HL-60 (cell line): ENCODE measurements around the gene COL18A1.

ENCODE experiments used
- DNase-seq, 2 experiments: peaks; one replicate each; pipeline ENCODE4 v3.0.0-alpha.2; 2010 to 2020; ENCODE audit warnings: low read depth in 1 of 2, low spot score in 1 of 2
- H3K27ac ChIP-seq: fragments of 250-450 bp; sonication (Bioruptor Pico); replicated peaks from 2 replicates; pipeline ENCODE4 v1.5.1; 2020; ENCODE audit warnings: mild to moderate bottlenecking, moderate library complexity
- H3K27me3 ChIP-seq: fragments of 250-450 bp; sonication (Bioruptor Pico); 2 replicates; pipeline ENCODE4 v1.5.1; 2021; ENCODE audit warnings: mild to moderate bottlenecking, moderate library complexity; ENCODE audit not compliant: insufficient read depth, poor library complexity, severe bottlenecking
- H3K4me3 ChIP-seq: replicated peaks from 2 replicates; pipeline ENCODE4 v1.5.1; 2011; ENCODE audit warnings: mild to moderate bottlenecking, control low read depth, low read length; ENCODE audit not compliant: insufficient read depth
- GABPA ChIP-seq: IDR thresholded peaks from 2 replicates; pipeline ENCODE4 v1.6.1; 2012; ENCODE audit warnings: low read depth
- POLR2AphosphoS5 ChIP-seq: IDR thresholded peaks from 2 replicates; pipeline ENCODE4 v1.6.1; 2012; ENCODE audit warnings: low read depth
- SPI1 ChIP-seq: IDR thresholded peaks from 2 replicates; pipeline ENCODE4 v1.6.1; 2012; ENCODE audit warnings: low read depth, mild to moderate bottlenecking, borderline replicate concordance
- TF ChIP-seq, protein P1 (sequence below): IDR thresholded peaks from one replicate; pipeline ENCODE4 v1.5.1; 2011; ENCODE audit warnings: low read length, control low read depth, inconsistent platforms; ENCODE audit not compliant: insufficient read depth
- TF ChIP-seq, protein P2 (sequence below): IDR thresholded peaks from 2 replicates; pipeline ENCODE4 v1.6.1; 2012; ENCODE audit warnings: low read depth; ENCODE audit not compliant: insufficient replicate concordance

COL18A1 gene

DNA sequence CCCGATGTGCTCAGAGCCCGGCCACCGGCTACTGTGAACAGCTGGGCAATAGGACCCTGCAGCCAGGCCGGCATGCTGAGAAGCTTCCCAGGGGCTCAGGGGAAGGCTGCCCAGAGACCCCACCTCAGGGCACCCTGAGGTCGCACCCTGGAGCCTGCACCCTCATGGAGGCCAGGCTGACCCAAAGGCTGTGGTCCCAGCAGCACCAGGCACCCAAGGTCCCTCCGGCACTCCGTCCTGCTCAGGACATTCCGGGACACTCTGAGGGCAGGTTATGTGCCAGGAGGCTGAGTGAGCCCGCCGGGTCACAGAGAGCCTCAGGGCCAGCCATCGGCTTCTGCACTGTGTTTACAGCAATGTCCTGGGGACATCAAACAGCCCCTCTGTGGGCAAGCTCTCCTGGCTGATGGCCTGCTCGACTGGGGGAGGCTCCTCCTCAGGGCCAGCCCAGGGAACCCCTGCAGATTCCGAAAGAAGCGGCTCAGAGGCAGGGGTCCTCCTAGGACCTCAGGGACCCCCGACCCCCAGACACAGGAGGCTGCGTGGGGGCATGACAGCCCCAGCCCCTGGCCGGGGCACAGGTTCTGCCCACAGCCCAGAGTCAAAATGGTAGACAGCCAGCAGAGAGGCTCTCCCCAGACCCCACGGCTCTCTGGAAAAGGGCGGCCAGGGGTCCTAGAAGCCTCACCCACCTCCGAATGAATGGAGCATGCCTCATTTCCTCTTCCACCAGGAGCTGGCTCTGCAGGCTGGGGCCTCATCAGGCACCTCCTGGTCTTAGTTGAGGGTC, 129.1 kb downstream of the COL18A1 start:
- TF ChIP-seq GABPA (no peak), POLR2AphosphoS5 (no peak), SPI1 (no peak)
- TF ChIP-seq, protein P1, sequence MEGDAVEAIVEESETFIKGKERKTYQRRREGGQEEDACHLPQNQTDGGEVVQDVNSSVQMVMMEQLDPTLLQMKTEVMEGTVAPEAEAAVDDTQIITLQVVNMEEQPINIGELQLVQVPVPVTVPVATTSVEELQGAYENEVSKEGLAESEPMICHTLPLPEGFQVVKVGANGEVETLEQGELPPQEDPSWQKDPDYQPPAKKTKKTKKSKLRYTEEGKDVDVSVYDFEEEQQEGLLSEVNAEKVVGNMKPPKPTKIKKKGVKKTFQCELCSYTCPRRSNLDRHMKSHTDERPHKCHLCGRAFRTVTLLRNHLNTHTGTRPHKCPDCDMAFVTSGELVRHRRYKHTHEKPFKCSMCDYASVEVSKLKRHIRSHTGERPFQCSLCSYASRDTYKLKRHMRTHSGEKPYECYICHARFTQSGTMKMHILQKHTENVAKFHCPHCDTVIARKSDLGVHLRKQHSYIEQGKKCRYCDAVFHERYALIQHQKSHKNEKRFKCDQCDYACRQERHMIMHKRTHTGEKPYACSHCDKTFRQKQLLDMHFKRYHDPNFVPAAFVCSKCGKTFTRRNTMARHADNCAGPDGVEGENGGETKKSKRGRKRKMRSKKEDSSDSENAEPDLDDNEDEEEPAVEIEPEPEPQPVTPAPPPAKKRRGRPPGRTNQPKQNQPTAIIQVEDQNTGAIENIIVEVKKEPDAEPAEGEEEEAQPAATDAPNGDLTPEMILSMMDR, result no peak
- TF ChIP-seq, protein P2, sequence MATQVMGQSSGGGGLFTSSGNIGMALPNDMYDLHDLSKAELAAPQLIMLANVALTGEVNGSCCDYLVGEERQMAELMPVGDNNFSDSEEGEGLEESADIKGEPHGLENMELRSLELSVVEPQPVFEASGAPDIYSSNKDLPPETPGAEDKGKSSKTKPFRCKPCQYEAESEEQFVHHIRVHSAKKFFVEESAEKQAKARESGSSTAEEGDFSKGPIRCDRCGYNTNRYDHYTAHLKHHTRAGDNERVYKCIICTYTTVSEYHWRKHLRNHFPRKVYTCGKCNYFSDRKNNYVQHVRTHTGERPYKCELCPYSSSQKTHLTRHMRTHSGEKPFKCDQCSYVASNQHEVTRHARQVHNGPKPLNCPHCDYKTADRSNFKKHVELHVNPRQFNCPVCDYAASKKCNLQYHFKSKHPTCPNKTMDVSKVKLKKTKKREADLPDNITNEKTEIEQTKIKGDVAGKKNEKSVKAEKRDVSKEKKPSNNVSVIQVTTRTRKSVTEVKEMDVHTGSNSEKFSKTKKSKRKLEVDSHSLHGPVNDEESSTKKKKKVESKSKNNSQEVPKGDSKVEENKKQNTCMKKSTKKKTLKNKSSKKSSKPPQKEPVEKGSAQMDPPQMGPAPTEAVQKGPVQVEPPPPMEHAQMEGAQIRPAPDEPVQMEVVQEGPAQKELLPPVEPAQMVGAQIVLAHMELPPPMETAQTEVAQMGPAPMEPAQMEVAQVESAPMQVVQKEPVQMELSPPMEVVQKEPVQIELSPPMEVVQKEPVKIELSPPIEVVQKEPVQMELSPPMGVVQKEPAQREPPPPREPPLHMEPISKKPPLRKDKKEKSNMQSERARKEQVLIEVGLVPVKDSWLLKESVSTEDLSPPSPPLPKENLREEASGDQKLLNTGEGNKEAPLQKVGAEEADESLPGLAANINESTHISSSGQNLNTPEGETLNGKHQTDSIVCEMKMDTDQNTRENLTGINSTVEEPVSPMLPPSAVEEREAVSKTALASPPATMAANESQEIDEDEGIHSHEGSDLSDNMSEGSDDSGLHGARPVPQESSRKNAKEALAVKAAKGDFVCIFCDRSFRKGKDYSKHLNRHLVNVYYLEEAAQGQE, result no peak
- Histone ChIP-seq H3K4me3 (no peak overlapping the region), H3K27me3 (no peaks in the 10 kb centered on the region), H3K27ac (peak overlapping the region; percentile 86)
- DNase-seq, result no peak

DNA sequence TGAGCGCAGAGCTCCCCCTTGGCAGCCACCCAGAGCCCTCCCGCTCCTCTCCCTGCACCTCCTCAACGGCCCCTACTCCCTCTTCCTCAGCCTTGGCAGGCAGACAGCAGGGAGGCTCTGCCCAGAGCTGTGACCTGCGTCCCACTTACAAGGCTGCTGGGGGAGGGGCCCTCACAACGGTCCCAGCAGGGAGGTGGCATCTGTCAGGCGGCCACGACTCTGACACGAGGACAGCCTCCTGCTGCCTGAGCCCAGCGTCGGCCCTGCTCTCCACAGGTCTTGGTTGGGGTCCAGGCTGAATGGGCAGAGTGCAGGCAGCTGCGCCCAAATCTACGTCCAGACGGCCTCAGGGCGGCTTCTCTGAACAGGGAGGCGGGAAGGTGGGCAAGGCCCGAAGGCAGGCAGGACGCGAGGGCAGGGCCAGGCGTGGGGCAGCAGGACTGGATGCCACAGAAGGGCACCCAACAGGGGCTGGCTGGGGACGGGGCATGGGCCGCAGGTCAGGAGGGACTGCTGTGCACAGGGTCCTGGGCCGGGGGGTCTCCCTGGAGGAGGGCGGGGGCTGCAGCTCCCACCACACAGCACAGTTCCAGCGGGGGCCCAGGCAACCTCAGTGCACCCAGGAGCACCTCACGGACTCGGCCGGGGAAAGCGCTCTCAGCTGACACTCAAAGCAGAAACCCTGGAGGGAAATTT, 129.8 kb downstream of the COL18A1 start:
- Histone ChIP-seq H3K4me3 (no peak overlapping the region), H3K27me3 (no peaks in the 10 kb centered on the region), H3K27ac (peak overlapping the region; percentile 86)
- peak in 1 of 2 experiments; percentile 73 for DNase-seq
- TF ChIP-seq POLR2AphosphoS5 (peak; percentile 49; the same call in 1 of the 2 replicates), GABPA (no peak), SPI1 (no peak; the same call in 1 of the 2 replicates)
- TF ChIP-seq, protein P2, result no peak

DNA sequence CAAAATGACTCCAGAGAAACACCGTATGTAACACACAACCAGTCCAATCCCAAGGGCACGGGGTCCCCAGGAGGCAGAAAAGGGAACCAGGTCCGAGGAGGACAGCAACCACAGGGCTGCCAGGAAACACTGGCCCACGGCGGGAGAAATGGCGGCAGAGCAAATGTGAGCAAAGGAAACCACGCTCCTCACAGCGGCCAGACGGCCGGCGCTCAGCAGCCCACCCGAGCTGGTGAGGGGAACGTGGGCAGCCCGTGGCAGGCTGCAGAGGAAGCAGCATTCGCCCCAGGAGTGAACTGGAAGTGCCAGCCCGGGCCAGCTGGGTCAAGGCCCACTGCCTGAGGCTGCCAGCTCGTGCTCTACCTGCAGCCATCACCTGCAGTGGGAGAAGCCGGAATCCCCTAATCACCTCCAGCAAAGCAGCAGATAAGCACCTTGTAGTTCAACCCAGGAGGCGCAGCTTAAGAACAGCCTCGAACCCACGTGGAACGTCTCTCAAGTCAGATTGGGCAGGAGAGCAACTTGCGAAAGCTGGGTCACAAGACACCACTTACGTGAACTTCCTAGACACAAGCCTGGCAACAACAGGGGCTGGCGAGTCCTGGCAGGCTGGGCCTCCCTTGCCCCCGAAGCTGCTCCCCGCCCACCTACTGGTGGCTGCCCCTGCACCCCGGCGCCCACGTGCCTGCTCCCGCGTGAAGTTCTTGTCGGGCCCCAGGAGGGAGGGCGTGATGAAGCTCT, 130.5 kb downstream of the COL18A1 start:
- TF ChIP-seq POLR2AphosphoS5, result peak; percentile 42; the same call in 1 of the 2 replicates
- TF ChIP-seq, protein P1, result no peak
- H3K27ac ChIP-seq, result peak overlapping the region; percentile 86
- H3K27me3 ChIP-seq, result no peaks in the 10 kb centered on the region
- DNase-seq, result peak; percentile 75 to 94
- no peak overlapping the region for H3K4me3 ChIP-seq
